DND-41 (cell line): ENCODE data around the gene SHROOM3.

Experiments used
- ATAC-seq: fragments of 200-7000 bp; cut with Tn5 transposase; 3 replicates; pipeline ENCODE4 v1.9.1; 2021; ENCODE audit warnings: low read depth; ENCODE audit not compliant: insufficient read depth
- DNase-seq: peaks from one replicate; pipeline ENCODE4 v3.0.0-alpha.2; 2020
- H2AFZ ChIP-seq: 2 replicates; pipeline ENCODE4 v1.6.0; 2012; ENCODE audit warnings: low read depth, low read length
- H3K27ac ChIP-seq: 2 replicates; pipeline ENCODE4 v1.5.1; 2012; ENCODE audit warnings: low read length, inconsistent platforms
- H3K27me3 ChIP-seq: fragments of 200-600 bp; sonication (generic); 2 replicates; pipeline ENCODE4 v1.6.0; 2012; ENCODE audit warnings: low read length, mild to moderate bottlenecking, inconsistent platforms; ENCODE audit not compliant: insufficient read depth, poor library complexity
- H3K36me3 ChIP-seq: 2 replicates; pipeline ENCODE4 v1.5.1; 2012; ENCODE audit warnings: low read length, inconsistent platforms; ENCODE audit not compliant: insufficient read depth
- H3K4me1 ChIP-seq: 2 replicates; pipeline ENCODE4 v1.5.1; 2012; ENCODE audit warnings: mild to moderate bottlenecking, low read length; ENCODE audit not compliant: insufficient read depth
- H3K4me2 ChIP-seq: 2 replicates; pipeline ENCODE4 v1.6.0; 2012; ENCODE audit warnings: mild to moderate bottlenecking, moderate library complexity, low read length, inconsistent platforms; ENCODE audit not compliant: insufficient read depth
- H3K4me3 ChIP-seq, 2 experiments: fragments of 200-600 bp in 1 of 2; shearing (Covaris generic) in 1 of 2; 2 replicates each; pipeline ENCODE4 v1.5.1; 2012 to 2016; ENCODE audit warnings: inconsistent platforms in 2 of 2, low read length in 2 of 2, mild to moderate bottlenecking in 2 of 2, low read depth in 1 of 2, moderate library complexity in 1 of 2
- H3K79me2 ChIP-seq: 2 replicates; pipeline ENCODE4 v1.6.0; 2012; ENCODE audit warnings: low read length, inconsistent platforms; ENCODE audit not compliant: insufficient read depth
- H3K9ac ChIP-seq: 2 replicates; pipeline ENCODE4 v1.6.0; 2012; ENCODE audit warnings: low read depth, mild to moderate bottlenecking, inconsistent platforms, low read length, moderate library complexity
- H3K9me3 ChIP-seq: 2 replicates; pipeline ENCODE4 v1.5.1; 2012; ENCODE audit warnings: low read length, moderate library complexity, mild to moderate bottlenecking, inconsistent platforms; ENCODE audit not compliant: insufficient read depth, severe bottlenecking
- H4K20me1 ChIP-seq: 2 replicates; pipeline ENCODE4 v1.6.0; 2012; ENCODE audit warnings: low read length; ENCODE audit not compliant: insufficient read depth
- EZH2 ChIP-seq: IDR thresholded peaks from 3 replicates; pipeline ENCODE4 v1.6.1; 2012; ENCODE audit warnings: borderline replicate concordance, low read depth, mild to moderate bottlenecking, moderate library complexity, low read length, inconsistent platforms; ENCODE audit not compliant: severe bottlenecking
- TF ChIP-seq, protein P1 (sequence below): IDR thresholded peaks from 2 replicates; pipeline ENCODE4 v1.5.1; 2012; ENCODE audit warnings: borderline replicate concordance, low read length, moderate library complexity, mild to moderate bottlenecking; ENCODE audit not compliant: poor library complexity, severe bottlenecking; ENCODE audit errors: extremely low read depth

The SHROOM3 gene

GRCh38 chr4:76470532-76470931 is 35.5 kb downstream of the SHROOM3 start:
- no peak overlapping the region for H3K4me3 ChIP-seq
- H4K20me1 ChIP-seq = no peaks in the 10 kb centered on the region
- no peaks in the 10 kb centered on the region for H3K79me2 ChIP-seq
- H3K9me3 ChIP-seq = no peaks in the 10 kb centered on the region
- no peaks in the 10 kb centered on the region for H3K4me1 ChIP-seq
- no peak overlapping the region for H2AFZ ChIP-seq
- H3K27ac ChIP-seq = no peak overlapping the region
- ATAC-seq (no peak), DNase-seq (no peak)
- no peaks in the 10 kb centered on the region for H3K36me3 ChIP-seq
- TF ChIP-seq, protein P1, sequence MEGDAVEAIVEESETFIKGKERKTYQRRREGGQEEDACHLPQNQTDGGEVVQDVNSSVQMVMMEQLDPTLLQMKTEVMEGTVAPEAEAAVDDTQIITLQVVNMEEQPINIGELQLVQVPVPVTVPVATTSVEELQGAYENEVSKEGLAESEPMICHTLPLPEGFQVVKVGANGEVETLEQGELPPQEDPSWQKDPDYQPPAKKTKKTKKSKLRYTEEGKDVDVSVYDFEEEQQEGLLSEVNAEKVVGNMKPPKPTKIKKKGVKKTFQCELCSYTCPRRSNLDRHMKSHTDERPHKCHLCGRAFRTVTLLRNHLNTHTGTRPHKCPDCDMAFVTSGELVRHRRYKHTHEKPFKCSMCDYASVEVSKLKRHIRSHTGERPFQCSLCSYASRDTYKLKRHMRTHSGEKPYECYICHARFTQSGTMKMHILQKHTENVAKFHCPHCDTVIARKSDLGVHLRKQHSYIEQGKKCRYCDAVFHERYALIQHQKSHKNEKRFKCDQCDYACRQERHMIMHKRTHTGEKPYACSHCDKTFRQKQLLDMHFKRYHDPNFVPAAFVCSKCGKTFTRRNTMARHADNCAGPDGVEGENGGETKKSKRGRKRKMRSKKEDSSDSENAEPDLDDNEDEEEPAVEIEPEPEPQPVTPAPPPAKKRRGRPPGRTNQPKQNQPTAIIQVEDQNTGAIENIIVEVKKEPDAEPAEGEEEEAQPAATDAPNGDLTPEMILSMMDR = no peak
- no peak for TF ChIP-seq EZH2
- H3K9ac ChIP-seq = no peak overlapping the region
- H3K27me3 ChIP-seq = no peaks in the 10 kb centered on the region
- H3K4me2 ChIP-seq = no peak overlapping the region

DNA sequence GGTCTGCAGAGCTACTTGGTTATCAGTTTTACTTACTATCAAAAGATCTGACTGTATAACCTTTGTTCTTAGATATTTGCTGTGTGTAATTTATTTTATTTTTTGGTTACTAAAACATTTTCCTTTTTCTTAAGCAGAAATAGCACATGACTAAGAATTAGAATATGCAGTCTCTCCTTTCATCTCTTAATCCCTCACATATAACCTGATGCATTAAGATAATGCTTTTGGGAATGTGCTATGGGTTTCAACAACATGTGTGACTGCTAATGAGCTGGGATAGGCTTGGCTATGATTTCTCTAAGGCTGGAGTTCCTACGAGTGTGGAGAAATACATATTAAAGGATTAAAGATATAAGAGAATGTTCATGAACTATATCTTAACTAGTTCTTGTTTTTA is 41.5 kb downstream of the SHROOM3 start:
- no peak overlapping the region for H3K4me3 ChIP-seq

GRCh38 chr4:76484654-76485053 is 49.6 kb downstream of the SHROOM3 start:
- no peaks in the 10 kb centered on the region for H4K20me1 ChIP-seq
- TF ChIP-seq, protein P1 = no peak
- no peak for TF ChIP-seq EZH2
- H3K36me3 ChIP-seq = no peaks in the 10 kb centered on the region
- no peaks in the 10 kb centered on the region for H3K27me3 ChIP-seq
- H2AFZ ChIP-seq = no peak overlapping the region
- DNase-seq = no peak
- no peaks in the 10 kb centered on the region for H3K79me2 ChIP-seq
- H3K9ac ChIP-seq = no peak overlapping the region
- H3K27ac ChIP-seq = no peak overlapping the region
- H3K4me3 ChIP-seq = no peak overlapping the region
- no peaks in the 10 kb centered on the region for H3K9me3 ChIP-seq
- H3K4me1 ChIP-seq = no peaks in the 10 kb centered on the region
- no peak overlapping the region for H3K4me2 ChIP-seq
- no peak for ATAC-seq

More for the DNA sequence above, 41.5 kb downstream of the SHROOM3 start:
- H3K4me2 ChIP-seq = no peak overlapping the region
- no peaks in the 10 kb centered on the region for H3K36me3 ChIP-seq
- H3K4me1 ChIP-seq = no peaks in the 10 kb centered on the region
- H3K27ac ChIP-seq = no peak overlapping the region
- TF ChIP-seq EZH2 = no peak
- TF ChIP-seq, protein P1 = no peak
- no peaks in the 10 kb centered on the region for H4K20me1 ChIP-seq
- no peak overlapping the region for H3K9ac ChIP-seq
- no peaks in the 10 kb centered on the region for H3K27me3 ChIP-seq
- H3K79me2 ChIP-seq = no peaks in the 10 kb centered on the region
- no peaks in the 10 kb centered on the region for H3K9me3 ChIP-seq
- ATAC-seq (no peak), DNase-seq (no peak)
- H2AFZ ChIP-seq = no peak overlapping the region

DNA sequence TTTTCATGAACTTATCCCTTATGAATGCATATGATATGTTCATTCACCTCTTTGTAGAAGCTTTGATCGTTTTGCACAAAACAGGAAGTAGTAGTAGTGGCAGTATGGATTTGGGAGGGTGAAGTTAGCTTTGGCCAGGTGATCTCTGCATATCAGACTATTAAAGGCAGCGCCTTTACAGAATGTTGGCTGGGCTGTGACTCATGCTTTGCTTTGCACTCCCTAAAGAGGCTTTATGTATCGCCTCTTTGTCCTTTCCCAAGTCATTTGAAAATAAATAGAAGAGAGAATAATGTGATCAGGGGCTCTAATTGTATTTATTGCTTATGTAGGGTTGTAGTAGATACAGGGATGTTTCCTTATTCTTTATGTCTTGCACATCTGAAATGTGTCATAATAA is 50.4 kb downstream of the SHROOM3 start:
- H3K9ac ChIP-seq = no peak overlapping the region
- H3K79me2 ChIP-seq = no peaks in the 10 kb centered on the region
- no peak for ATAC-seq
- no peak overlapping the region for H3K27ac ChIP-seq
- no peaks in the 10 kb centered on the region for H3K4me1 ChIP-seq
- no peaks in the 10 kb centered on the region for H3K36me3 ChIP-seq
- TF ChIP-seq EZH2 = no peak
- TF ChIP-seq, protein P1 = no peak
- H3K9me3 ChIP-seq = no peaks in the 10 kb centered on the region
- H2AFZ ChIP-seq = no peak overlapping the region
- H3K4me2 ChIP-seq = no peak overlapping the region
- no peaks in the 10 kb centered on the region for H4K20me1 ChIP-seq
- no peak for DNase-seq
- no peaks in the 10 kb centered on the region for H3K27me3 ChIP-seq
- no peak overlapping the region for H3K4me3 ChIP-seq
